ENCODE results near the gene CDK5. TPM values are rescaled to one million over a fixed set of nuclear protein-coding genes. Genes with fewer than 3 reads are reported as not detected.

CDK5 gene
- total and polyA plus RNA-seq, 2 of the 13 experiments (the other 11 are each of a cell fraction or from before 2014, with no cell fraction given) = 16.4 to 21.3 TPM

- TF ChIP-seq IKZF5 (CRISPR knock-in tag; IDR thresholded peaks at IDR 0.05) = peak; percentile 31
- TF ChIP-seq, protein P1, sequence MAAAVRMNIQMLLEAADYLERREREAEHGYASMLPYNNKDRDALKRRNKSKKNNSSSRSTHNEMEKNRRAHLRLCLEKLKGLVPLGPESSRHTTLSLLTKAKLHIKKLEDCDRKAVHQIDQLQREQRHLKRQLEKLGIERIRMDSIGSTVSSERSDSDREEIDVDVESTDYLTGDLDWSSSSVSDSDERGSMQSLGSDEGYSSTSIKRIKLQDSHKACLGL (CRISPR knock-in tag; IDR thresholded peaks at IDR 0.05) = peak; percentile 68
- TF ChIP-seq, protein P2, sequence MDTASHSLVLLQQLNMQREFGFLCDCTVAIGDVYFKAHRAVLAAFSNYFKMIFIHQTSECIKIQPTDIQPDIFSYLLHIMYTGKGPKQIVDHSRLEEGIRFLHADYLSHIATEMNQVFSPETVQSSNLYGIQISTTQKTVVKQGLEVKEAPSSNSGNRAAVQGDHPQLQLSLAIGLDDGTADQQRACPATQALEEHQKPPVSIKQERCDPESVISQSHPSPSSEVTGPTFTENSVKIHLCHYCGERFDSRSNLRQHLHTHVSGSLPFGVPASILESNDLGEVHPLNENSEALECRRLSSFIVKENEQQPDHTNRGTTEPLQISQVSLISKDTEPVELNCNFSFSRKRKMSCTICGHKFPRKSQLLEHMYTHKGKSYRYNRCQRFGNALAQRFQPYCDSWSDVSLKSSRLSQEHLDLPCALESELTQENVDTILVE (CRISPR knock-in tag; IDR thresholded peaks at IDR 0.05) = peak; percentile 36; the same call in 1 of the 2 replicates
- TF ChIP-seq MAF1 (CRISPR knock-in tag; IDR thresholded peaks at IDR 0.05; ENCODE audit: borderline replicate concordance) = 0 out of 2 replicates have a peak, but pooled peaks have one; percentile 55
- TF ChIP-seq TRIM24 (CRISPR knock-in tag; IDR thresholded peaks at IDR 0.05) = no peak
- TF ChIP-seq E2F5 (CRISPR knock-in tag; conservative IDR thresholded peaks at IDR 0.05) = 0 out of 2 replicates have a peak, but pooled peaks have one; percentile 4
- TF ChIP-seq CCAR2 (optimal IDR thresholded peaks at IDR 0.05; ENCODE audit: low read depth, low read length) = no peak
- peak; percentile 16; the same call in 1 of the 2 replicates for TF ChIP-seq SP5 (CRISPR knock-in tag; IDR thresholded peaks at IDR 0.05; ENCODE audit: borderline replicate concordance, low read depth)
- TF ChIP-seq ZNF362 (CRISPR knock-in tag; IDR thresholded peaks at IDR 0.05; ENCODE audit: borderline replicate concordance) = peak; percentile 27; the same call in 1 of the 2 replicates
- no peak for TF ChIP-seq ZNF230 (CRISPR knock-in tag; IDR thresholded peaks at IDR 0.05)
- TF ChIP-seq, protein P3, sequence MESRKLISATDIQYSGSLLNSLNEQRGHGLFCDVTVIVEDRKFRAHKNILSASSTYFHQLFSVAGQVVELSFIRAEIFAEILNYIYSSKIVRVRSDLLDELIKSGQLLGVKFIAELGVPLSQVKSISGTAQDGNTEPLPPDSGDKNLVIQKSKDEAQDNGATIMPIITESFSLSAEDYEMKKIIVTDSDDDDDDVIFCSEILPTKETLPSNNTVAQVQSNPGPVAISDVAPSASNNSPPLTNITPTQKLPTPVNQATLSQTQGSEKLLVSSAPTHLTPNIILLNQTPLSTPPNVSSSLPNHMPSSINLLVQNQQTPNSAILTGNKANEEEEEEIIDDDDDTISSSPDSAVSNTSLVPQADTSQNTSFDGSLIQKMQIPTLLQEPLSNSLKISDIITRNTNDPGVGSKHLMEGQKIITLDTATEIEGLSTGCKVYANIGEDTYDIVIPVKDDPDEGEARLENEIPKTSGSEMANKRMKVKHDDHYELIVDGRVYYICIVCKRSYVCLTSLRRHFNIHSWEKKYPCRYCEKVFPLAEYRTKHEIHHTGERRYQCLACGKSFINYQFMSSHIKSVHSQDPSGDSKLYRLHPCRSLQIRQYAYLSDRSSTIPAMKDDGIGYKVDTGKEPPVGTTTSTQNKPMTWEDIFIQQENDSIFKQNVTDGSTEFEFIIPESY (CRISPR knock-in tag; IDR thresholded peaks at IDR 0.05) = 0 out of 2 replicates have a peak, but pooled peaks have one; percentile 10
- peak; percentile 85 for TF ChIP-seq GABPB1 (CRISPR knock-in tag; IDR thresholded peaks at IDR 0.05)
- TF ChIP-seq ZNF143 (CRISPR knock-in tag; IDR thresholded peaks at IDR 0.05) = peak; percentile 43; the same call in 1 of the 2 replicates
- TF ChIP-seq ZNF281 (CRISPR knock-in tag; IDR thresholded peaks at IDR 0.05; ENCODE audit: borderline replicate concordance) = peak; percentile 4; the same call in 1 of the 2 replicates
- peak; percentile 7; the same call in 1 of the 2 replicates for TF ChIP-seq AKAP8 (CRISPR knock-in tag; IDR thresholded peaks at IDR 0.05)
- TF ChIP-seq IKZF4 (CRISPR knock-in tag; IDR thresholded peaks at IDR 0.05; ENCODE audit: borderline replicate concordance, low read depth, not compliant biosample characterization) = peak; percentile 52
- TF ChIP-seq BRCA1 (CRISPR knock-in tag; IDR thresholded peaks at IDR 0.05) = 0 out of 2 replicates have a peak, but pooled peaks have one; percentile 17
- TF ChIP-seq ZKSCAN5 (CRISPR knock-in tag; IDR thresholded peaks at IDR 0.05) = no peak
Measured at GRCh38 chr7:151087245-151088018, 29.7 kb upstream of the CDK5 start (continued).

Measured in HepG2 (cell line).